Heart right ventricle (tissue), 16 donors: Measurements from ENCODE around the gene PRPSAP2. TPM values are rescaled to one million over a fixed set of nuclear protein-coding genes. Genes with fewer than 3 reads are reported as not detected.
A peak's percentile ranks its signal among the peaks of the same experiment; 100 is the strongest.

Source experiments
- ATAC-seq, 8 donors: fragments of 200-7000 bp; cut with Tn5 transposase; one replicate each; pipeline ENCODE4 v1.9.1; 2020; ENCODE audit warnings: mild to moderate bottlenecking in 8 of 8, moderate library complexity in 8 of 8, moderate number of reproducible peaks in 1 of 8
- DNase-seq, 2 donors: peaks; one replicate each; pipeline ENCODE4 v3.0.0-alpha.2; 2020
- H3K27ac ChIP-seq, 10 donors: fragments of 200-600 bp; sonication (generic) in 2 of 10; one replicate each; pipeline versions ENCODE4 v1.5.0 to v1.8.0; 2020 to 2022; ENCODE audit warnings: mild to moderate bottlenecking in 3 of 10
- H3K27me3 ChIP-seq, 7 donors: fragments of 200-600 bp; one replicate each; pipeline ENCODE4 v1.8.0; 2021 to 2022; ENCODE audit warnings: mild to moderate bottlenecking in 2 of 7
- H3K36me3 ChIP-seq, 9 donors: fragments of 200-600 bp; sonication (generic) in 1 of 9; one replicate each; pipeline versions ENCODE4 v1.5.0 to v1.8.0; 2020 to 2022; ENCODE audit warnings: mild to moderate bottlenecking in 2 of 9
- H3K4me1 ChIP-seq, 9 donors: fragments of 200-600 bp; sonication (generic) in 1 of 9; one replicate each; pipeline versions ENCODE4 v1.5.0 to v1.8.0; 2020 to 2022; ENCODE audit warnings: mild to moderate bottlenecking in 4 of 9
- H3K4me3 ChIP-seq, 10 donors: fragments of 200-600 bp; sonication (generic) in 2 of 10; one replicate each; pipeline versions ENCODE4 v1.5.0 to v1.8.0; 2020 to 2022; ENCODE audit warnings: mild to moderate bottlenecking in 7 of 10, moderate library complexity in 2 of 10
- H3K9me3 ChIP-seq, 11 donors: fragments of 200-600 bp in 10 of 11; sonication (generic) in 2 of 11; one replicate each; pipeline versions ENCODE4 v1.5.0 to v1.8.0; 2013 to 2022; ENCODE audit warnings: mild to moderate bottlenecking in 2 of 11, control low read depth in 1 of 11, moderate library complexity in 1 of 11
- CTCF ChIP-seq, 9 donors: fragments of 200-600 bp; sonication (generic) in 2 of 9; IDR thresholded peaks; one replicate each; pipeline versions ENCODE4 v1.5.0 to v1.8.0; 2021 to 2022; ENCODE audit warnings: antibody characterized with exemption in 9 of 9, mild to moderate bottlenecking in 5 of 9, moderate library complexity in 1 of 9
- WGBS, 2 donors: extraction: QIAGEN DNeasy Blood & Tissue Kit; methylation state at CpG; one replicate each; pipeline ENCODE4 v1.1.7; 2013; ENCODE audit warnings: inconsistent platforms in 1 of 2; 5-methylcytosine and 5-hydroxymethylcytosine counted together
- intact Hi-C, 10 donors: fragments of 100-400 bp; cut with DNase I; formaldehyde crosslinking; loops; one replicate each; pipeline versions ENCODE4 v1.11.1 to v1.14.2; 2022
- polyA plus RNA-seq, 2 donors: library from polyadenylated mRNA; stranded (reverse); fragments of 200-250 nt; gene quantifications; one replicate each; pipeline ENCODE4 v1.2.3, GENCODE V29; 2013
- total RNA-seq, 10 donors: library from RNA; stranded (reverse); fragmentation: NEBNext Ultra II Directional in 3 of 10; extraction: Animal tissue kit (Norgen Biotek cat#: 25700) in 3 of 10; gene quantifications; one replicate each; pipeline versions ENCODE4 v1.2.1 to v1.2.4, GENCODE V29; 2021 to 2023
- donor health status: Arrhythmogenic right ventricular cardiomyopathy.
- donor health status: ischemic (EF 13 %, LVEDD 7.1; RV severe dilation, severe dysfunction).
- donor health status: healthy with polysubstance abuse.
- donor health status: DM: no; HTN: yes; CAD: no.
- donor health status: DM: no; HTN: no; CAD: no.
- donor health status: ischemic (EF 25% LVEDD 6.9; RV normal size, moderate dysfunction).
- donor health status: ischemic (EF 25% LVEDD 5.7; RV mildly dilated, moderate dysfunction).
- donor health status: healthy.
- donor health status: DM: yes; HTN: yes; CAD: no.
- donor health status: Ischemic cardiomyopathy.
- donor health status: ischemic (EF 35%, LVEDD 5.7; RV mildly dilated, moderate dysfunction).
- donor health status: nonischemic (EF 11% LVEDD 7.7; RV severe dilation, severe dysfunction).
- donor health status: DM: yes; HTN: yes; CAD: no.
- donor health status: PGD.
- donor health status: ischemic (EF 29% LVEDD 5.4; RV normal size, mild dysfunction).
- donor health status: nonischemic (EF 23%, LVEDD 6.1; RV moderate dilation, normal function).

Gene PRPSAP2
- total and polyA plus RNA-seq, 12 donors, result 12.8 to 23.2 (median 17.4) TPM

- no peaks in the 10 kb centered on the region for H3K9me3 ChIP-seq
- DNase-seq, result peak; percentile 87 to 95
- no peaks in the 10 kb centered on the region for H3K36me3 ChIP-seq
- no peaks in the 10 kb centered on the region for H3K27me3 ChIP-seq
- no peak for TF ChIP-seq CTCF (IDR thresholded peaks at IDR 0.05)
- H3K4me1 ChIP-seq, result peaks cover 0 to 49% (median 30%) of the 10 kb centered on the region in 9 donors
- H3K27ac ChIP-seq, result peak overlapping the region; percentile 56 to 89 (median 84)
- intact Hi-C loops, result no loop called here
- WGBS, 2 donors, result 0 to 1% methylated on average over 29 of the region's 29 CpGs
- peak; percentile 90 to 96 (median 94) for ATAC-seq
- H3K4me3 ChIP-seq, result peak overlapping the region; percentile 30 to 99 (median 60)
Observed at GRCh38 chr17:18855831-18856569, 1.9 kb upstream of the PRPSAP2 start.

- TF ChIP-seq CTCF (IDR thresholded peaks at IDR 0.05), result no peak
- DNase-seq (no peak), ATAC-seq (no peak)
- H3K36me3 ChIP-seq, result no peaks in the 10 kb centered on the region
- no peaks in the 10 kb centered on the region for H3K27me3 ChIP-seq
- H3K27ac ChIP-seq, result peak overlapping the region; percentile 56 to 89 (median 84)
- 10 to 11% methylated on average over 7 of the region's 7 CpGs for WGBS, 2 donors
- no peaks in the 10 kb centered on the region for H3K9me3 ChIP-seq
- intact Hi-C loops, result no loop called here
- peak overlapping the region; percentile 30 to 99 (median 60) for H3K4me3 ChIP-seq
- H3K4me1 ChIP-seq, result peaks cover 0 to 50% (median 30%) of the 10 kb centered on the region in 9 donors
Observed at GRCh38 chr17:18856570-18856915, 1.4 kb upstream of the PRPSAP2 start.

GRCh38 chr17:18858567-18859245 lies 775 bp downstream of the PRPSAP2 start:
- no peak for TF ChIP-seq CTCF (IDR thresholded peaks at IDR 0.05)
- 16 to 18% methylated on average over 12 of the region's 12 CpGs for WGBS, 2 donors

GRCh38 chr17:18859256-18859655 lies 1.3 kb downstream of the PRPSAP2 start:
- Histone ChIP-seq H3K27ac (peak overlapping the region in 7 of 10 donors; percentile 8 to 97 (median 95)), H3K9me3 (no peaks in the 10 kb centered on the region), H3K4me3 (peak overlapping the region in 9 of 10 donors; percentile 79 to 99 (median 96)), H3K27me3 (no peaks in the 10 kb centered on the region), H3K4me1 (peaks cover 0 to 50% (median 30%) of the 10 kb centered on the region in 9 donors), H3K36me3 (no peaks in the 10 kb centered on the region)
- ATAC-seq (no peak), DNase-seq (no peak)
- 37 to 42% methylated on average over 4 of the region's 4 CpGs for WGBS, 2 donors
- intact Hi-C loops, result loop anchor here in 1 of 10 donors (2.0 kb wide), 1 partner anchor 62 kb away; no protein-coding TSS in a partner anchor
- TF ChIP-seq CTCF (IDR thresholded peaks at IDR 0.05), result no peak

More at GRCh38 chr17:18858567-18859245, 775 bp downstream of the PRPSAP2 start:
- DNase-seq (no peak), ATAC-seq (no peak)
- peak overlapping the region; percentile 92 to 97 (median 96) for H3K27ac ChIP-seq
- no peaks in the 10 kb centered on the region for H3K9me3 ChIP-seq
- H3K36me3 ChIP-seq, result no peaks in the 10 kb centered on the region
- H3K4me3 ChIP-seq, result peak overlapping the region; percentile 79 to 99 (median 96)
- no peaks in the 10 kb centered on the region for H3K27me3 ChIP-seq
- intact Hi-C loops, result loop anchor here in 1 of 10 donors (2.0 kb wide), 1 partner anchor 62 kb away; no protein-coding TSS in a partner anchor
- H3K4me1 ChIP-seq, result peaks cover 0 to 50% (median 30%) of the 10 kb centered on the region in 9 donors
